ENCODE measurements around the gene ALOX5. TPM values are rescaled to one million over a fixed set of nuclear protein-coding genes. Genes with fewer than 3 reads are reported as not detected.
"Not testable (repeated sequence)": the region's sequence is repeated elsewhere in the genome, so short reads cannot be mapped to it uniquely, and the experiment has no call there.

Gene ALOX5
- polyA plus RNA-seq, 1 donor = 1.9 TPM

- no peak for DNase-seq
Measured at GRCh38 chr10:45407542-45407941, 33.5 kb downstream of the ALOX5 start.

- no peak for DNase-seq
Measured at GRCh38 chr10:45408421-45409319, 34.7 kb downstream of the ALOX5 start.

GRCh38 chr10:45409347-45409746 is 35.3 kb downstream of the ALOX5 start:
- not testable (repeated sequence) for DNase-seq

GRCh38 chr10:45409782-45410181 is 35.8 kb downstream of the ALOX5 start:
- DNase-seq = no peak

GRCh38 chr10:45410489-45410806 is 36.4 kb downstream of the ALOX5 start:
- DNase-seq = no peak

GRCh38 chr10:45410807-45411606 is 37.0 kb downstream of the ALOX5 start:
- DNase-seq = no peak

- no peak for DNase-seq
Measured at GRCh38 chr10:45411607-45411940, 37.6 kb downstream of the ALOX5 start.

- DNase-seq = not testable (repeated sequence)
Measured at GRCh38 chr10:45415062-45415461, 41.0 kb downstream of the ALOX5 start.

- DNase-seq = no peak
Measured at GRCh38 chr10:45416603-45417002, 42.6 kb downstream of the ALOX5 start.

- no peak for DNase-seq
Measured at GRCh38 chr10:45417746-45418145, 43.7 kb downstream of the ALOX5 start.

- DNase-seq = no peak
Measured at GRCh38 chr10:45418417-45418848, 44.4 kb downstream of the ALOX5 start.

- DNase-seq = peak; percentile 81
Measured at GRCh38 chr10:45418849-45419675, 45.0 kb downstream of the ALOX5 start.

GRCh38 chr10:45419676-45420025 is 45.6 kb downstream of the ALOX5 start:
- DNase-seq = peak; percentile 57

- peak; percentile 76 for DNase-seq
Measured at GRCh38 chr10:45420453-45421192, 46.6 kb downstream of the ALOX5 start.

- no peak for DNase-seq
Measured at GRCh38 chr10:45421221-45422097, 47.4 kb downstream of the ALOX5 start.

- no peak for DNase-seq
Measured at GRCh38 chr10:45422207-45422865, 48.3 kb downstream of the ALOX5 start.

GRCh38 chr10:45422866-45423659 is 49.0 kb downstream of the ALOX5 start:
- DNase-seq = no peak

- DNase-seq = no peak
Measured at GRCh38 chr10:45423976-45424499, 50.0 kb downstream of the ALOX5 start.

- no peak for DNase-seq
Measured at GRCh38 chr10:45424668-45425404, 50.8 kb downstream of the ALOX5 start.
